Stimulated activated CD8-positive, alpha-beta memory T cell treated with anti-CD3 and anti-CD28 coated beads, Interleukin-12 subunit alpha, Interleukin-12 subunit beta, amount 100 ng/mL, for 24 hours (primary cell): ENCODE results near the gene GSTT2B.
"Not testable (repeated sequence)": the region's sequence is repeated elsewhere in the genome, so short reads cannot be mapped to it uniquely, and the experiment has no call there.

ENCODE experiments used
- DNase-seq: peaks from one replicate; pipeline ENCODE4 v3.0.0-alpha.2; 2020; ENCODE audit errors: extremely low read depth

GSTT2B gene

DNA sequence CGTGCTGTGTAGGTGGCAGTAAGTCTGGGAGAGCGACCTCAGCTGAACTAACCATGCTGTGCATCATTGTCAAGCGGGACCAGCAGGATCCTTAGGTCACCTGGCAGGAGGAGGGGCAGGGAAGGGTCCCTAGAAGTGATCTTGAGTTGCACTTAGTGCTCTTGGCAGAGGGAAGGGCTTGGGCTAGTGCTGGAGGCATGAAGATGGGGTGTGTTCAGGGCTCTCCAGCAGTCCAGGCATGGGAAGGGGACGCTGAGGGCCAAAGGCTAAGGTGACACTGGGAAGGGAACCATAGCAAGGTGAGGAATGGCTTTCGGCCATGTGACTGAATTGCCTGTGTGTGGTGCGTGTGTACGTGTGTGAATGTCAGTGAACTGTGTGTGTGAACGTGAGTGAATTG lies 25.1 kb upstream of the GSTT2B start:
- DNase-seq, result not testable (repeated sequence)

DNA sequence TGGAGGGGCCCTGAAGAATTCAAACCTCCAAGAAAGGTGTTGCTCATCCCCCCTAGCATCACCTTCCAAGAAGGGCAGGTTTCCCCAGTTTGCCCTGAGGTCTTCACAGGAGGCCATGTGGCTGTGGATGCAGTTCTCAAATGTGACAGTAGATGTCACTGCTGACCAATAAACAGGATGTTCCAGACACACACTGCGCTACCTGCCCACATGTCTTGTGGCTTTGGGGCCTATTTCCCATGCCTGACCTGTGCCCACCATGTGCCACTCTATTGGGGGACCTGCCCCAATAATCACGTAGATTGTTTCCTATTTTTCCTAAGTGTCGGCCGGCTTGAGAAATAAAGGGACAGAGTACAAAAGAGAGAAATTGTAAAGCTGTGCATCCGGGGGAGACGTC lies 23.4 kb upstream of the GSTT2B start:
- no peak for DNase-seq

DNA sequence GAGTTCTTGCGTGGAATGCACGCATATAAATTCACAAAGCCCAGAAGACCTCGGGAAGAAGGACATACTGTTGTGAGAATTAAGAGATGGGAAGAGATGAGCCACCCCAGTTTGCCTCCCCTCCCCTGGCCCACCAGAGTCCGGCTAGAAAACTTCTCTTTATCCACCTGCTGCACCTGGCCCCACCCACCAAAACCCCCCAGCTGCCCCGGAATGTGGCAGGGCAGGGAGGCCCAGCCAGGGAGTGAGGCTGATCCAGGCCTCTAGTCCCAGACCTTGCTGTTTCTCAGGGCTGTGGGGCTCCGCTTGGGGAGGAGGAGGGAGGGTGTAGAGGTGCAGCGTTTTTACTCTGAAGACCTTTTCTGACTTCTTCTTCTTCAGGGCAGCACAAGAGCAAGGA lies 19.6 kb upstream of the GSTT2B start:
- DNase-seq, result not testable (repeated sequence)

DNA sequence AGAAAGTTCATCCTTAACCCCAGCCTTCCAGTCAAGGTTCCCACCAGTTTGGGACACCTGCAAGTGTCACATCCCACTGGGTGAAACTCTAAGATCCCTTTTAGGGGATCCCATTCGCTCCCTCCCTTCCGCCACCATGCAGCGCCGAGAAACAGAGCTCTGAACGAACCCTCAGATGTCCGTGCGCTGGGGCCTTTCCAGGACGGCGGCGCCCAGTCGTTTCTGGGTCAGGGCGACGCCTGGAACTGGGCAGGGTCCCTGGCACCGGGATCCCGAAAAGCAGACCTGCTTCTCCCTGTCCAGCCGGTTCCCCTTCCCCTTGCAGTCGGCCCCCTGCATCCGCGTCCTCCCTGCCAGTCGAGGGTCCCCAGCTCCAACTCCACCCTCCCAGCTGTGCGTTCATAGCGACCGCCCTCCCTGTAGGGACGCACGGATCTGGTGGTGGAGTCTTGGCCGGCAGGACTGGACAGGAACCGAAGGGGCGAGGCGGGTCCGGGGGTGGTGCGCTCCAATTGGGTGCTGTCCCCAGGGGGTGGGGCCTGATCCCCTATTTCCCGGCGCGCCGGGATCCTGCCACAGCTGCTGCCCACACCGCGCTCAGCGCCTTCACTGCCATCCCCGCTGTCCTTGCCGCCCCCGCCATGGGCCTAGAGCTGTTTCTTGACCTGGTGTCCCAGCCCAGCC lies 18.7 kb upstream of the GSTT2B start, which contains the start of gene GSTT2:
Gene GSTT2 (plus strand): TSS at position 578 of the 684 bp plus-strand sequence.
- DNase-seq, result not testable (repeated sequence)

DNA sequence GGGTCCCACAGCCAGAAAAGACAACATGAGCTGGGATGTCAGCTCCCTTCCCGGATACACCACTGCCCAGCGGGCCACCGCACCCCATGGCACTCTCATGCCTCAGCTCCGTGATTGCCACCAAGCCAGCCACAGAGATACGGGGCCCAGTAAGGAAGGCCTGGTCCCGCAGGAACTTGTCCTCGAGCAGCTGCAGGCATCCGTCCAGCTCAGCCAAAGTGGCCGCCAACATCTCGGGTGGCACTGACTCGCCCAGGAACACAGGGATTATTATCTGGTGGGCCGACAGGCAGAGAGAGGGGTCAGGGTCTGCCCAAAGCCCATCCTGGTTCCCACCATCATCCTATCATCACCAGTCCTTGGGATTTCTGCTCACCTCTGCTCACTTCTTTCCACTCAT lies 16.3 kb upstream of the GSTT2B start:
- not testable (repeated sequence) for DNase-seq

DNA sequence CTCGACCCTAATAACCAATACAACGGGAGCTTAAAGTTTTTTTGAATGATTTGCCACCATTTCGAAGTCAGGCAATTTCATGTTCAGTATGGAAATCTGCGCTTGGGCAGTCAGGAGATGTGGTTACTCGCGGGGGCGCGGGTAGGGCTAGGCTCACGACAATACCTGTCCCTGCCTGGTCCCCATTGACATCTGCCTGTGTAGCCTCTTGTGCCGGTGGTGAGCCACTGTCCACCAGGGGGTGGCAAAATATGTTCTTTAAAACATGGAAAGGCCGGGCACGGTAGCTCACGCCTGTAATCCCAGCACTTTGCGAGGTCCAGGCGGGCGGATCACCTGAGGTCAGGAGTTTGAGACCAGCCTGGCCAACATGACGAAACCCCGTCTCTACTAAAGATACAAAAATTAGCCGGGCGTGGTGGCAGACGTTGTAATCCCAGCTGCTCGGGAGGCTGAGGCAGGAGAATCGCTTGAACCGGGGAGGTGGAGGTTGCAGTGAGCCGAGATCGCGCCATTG lies 13.9 kb upstream of the GSTT2B start:
- DNase-seq, result not testable (repeated sequence)

DNA sequence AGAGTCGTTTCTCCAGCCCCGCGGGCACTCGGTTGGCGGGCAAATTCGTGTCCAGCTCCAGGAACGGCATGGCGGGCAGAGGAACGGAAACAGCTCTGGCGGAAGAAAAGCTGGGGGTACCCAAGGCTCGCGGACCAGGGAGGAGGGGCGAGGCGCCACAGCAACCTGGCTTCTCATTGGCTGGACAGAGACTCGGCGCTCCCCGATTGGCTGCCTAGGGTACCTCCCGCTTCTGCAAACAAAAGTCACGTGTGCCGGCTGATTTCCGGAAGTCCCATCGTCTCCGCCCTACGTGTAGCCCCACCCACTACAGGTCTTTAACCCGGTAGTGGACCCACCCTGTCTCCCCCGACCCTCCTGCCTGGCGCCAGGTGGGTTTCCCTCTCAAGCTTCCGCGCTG lies 13.3 kb upstream of the GSTT2B start, which contains the start of gene DDT:
Gene DDT (minus strand): TSS at position 97 of the 400 bp plus-strand sequence. CDS start 27 bp downstream, at position 70.
- DNase-seq, result not testable (repeated sequence)

DNA sequence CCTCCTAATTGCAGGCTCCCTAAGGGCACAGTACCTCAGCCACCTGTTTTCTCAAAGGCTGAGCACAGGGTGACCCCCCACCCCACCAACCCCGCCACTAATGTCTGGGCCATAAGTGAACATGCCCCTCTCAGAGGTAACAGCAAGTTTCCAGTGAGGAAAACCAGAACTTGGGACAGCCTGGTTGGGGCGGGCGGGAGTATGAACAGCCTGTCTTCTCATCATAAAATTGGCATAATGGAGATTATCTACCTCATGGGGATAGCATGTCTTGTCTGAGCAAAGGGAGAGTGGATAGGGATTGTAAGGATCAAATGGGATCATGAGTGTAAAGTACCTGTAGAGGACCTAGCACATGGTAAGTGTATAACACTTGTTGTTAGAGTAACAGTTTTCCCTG lies 10.9 kb upstream of the GSTT2B start:
- not testable (repeated sequence) for DNase-seq

DNA sequence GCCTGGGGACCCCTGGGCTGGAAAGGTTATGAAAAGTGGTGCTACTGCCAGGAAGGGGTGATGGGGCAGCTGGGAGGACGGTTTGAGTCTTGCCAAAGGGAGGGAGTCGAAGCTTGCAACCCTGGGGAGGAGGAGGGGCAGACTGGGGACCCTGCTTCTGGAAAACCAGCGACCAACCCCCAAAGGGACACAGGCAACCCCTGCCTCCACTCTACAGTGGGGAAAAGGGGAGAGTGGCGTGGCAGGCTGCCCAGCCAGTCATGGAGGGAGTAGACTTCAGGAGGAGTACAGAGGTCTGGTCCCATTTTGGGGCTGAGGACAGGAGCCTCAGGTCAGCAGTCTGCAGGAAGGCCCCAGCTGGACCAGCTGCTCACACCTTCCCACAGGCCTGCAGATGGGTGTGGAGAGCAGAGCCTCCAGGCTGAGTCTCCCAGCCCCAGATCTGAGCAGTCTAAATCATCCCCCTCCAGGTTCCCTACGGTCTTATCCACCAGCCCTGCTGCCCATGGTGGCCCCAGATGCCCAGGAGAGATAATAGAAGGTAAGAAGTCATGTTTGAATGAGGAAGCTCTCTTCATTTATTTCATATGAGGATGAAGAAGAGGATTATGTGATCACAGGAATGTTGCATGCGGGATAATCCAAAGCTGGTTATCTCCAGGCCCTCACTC lies 10.0 kb upstream of the GSTT2B start:
- DNase-seq, result no peak

DNA sequence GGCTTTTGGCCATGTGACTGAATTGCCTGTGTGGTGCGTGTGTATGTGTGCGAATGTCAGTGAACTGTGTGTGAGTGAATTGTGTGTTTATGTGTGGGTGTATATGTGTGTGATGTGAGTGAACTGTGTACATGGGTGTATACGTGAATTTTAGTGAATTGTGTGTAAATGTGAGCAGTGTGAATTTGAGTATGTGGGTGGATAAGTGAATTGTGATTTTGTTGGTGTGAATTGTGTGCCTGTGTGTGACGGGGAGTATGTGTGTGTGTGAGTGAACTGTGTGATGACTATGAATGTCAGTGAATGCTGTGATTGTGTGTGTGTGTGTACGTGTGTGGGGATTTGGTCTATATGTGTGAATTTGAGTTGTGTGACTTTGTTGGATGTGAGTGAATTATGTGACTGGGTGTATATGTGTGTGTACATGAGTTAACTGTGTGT lies 9.2 kb upstream of the GSTT2B start:
- DNase-seq, result no peak

DNA sequence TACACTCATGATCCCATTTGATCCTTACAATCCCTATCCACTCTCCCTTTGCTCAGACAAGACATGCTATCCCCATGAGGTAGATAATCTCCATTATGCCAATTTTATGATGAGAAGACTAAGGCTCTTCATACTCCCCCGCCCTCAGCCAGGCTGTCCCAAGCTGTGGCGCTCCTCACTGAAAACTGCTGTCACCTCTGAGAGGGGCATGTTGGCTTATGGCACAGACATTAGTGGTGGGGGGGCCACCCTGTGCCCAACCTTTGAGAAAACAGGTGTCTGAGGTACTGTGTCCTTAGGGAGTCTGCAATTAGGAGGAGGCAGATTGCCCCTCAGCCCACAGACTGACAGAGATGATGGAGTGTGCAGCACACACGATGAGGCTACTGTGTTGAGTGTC lies 8.1 kb upstream of the GSTT2B start:
- DNase-seq, result no peak

DNA sequence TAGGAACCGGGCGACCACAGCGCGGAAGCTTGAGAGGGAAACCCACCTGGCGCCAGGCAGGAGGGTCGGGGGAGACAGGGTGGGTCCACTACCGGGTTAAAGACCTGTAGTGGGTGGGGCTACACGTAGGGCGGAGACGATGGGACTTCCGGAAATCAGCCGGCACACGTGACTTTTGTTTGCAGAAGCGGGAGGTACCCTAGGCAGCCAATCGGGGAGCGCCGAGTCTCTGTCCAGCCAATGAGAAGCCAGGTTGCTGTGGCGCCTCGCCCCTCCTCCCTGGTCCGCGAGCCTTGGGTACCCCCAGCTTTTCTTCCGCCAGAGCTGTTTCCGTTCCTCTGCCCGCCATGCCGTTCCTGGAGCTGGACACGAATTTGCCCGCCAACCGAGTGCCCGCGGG lies 5.6 kb upstream of the GSTT2B start, which contains the start of gene DDTL:
Gene DDTL (plus strand): TSS at position 321 of the 400 bp plus-strand sequence. CDS start 27 bp downstream, at position 348.
- DNase-seq, result not testable (repeated sequence)

DNA sequence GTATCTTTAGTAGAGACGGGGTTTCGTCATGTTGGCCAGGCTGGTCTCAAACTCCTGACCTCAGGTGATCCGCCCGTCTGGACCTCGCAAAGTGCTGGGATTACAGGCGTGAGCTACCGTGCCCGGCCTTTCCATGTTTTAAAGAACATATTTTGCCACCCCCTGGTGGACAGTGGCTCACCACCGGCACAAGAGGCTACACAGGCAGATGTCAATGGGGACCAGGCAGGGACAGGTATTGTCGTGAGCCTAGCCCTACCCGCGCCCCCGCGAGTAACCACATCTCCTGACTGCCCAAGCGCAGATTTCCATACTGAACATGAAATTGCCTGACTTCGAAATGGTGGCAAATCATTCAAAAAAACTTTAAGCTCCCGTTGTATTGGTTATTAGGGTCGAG lies 5.1 kb upstream of the GSTT2B start:
- not testable (repeated sequence) for DNase-seq

DNA sequence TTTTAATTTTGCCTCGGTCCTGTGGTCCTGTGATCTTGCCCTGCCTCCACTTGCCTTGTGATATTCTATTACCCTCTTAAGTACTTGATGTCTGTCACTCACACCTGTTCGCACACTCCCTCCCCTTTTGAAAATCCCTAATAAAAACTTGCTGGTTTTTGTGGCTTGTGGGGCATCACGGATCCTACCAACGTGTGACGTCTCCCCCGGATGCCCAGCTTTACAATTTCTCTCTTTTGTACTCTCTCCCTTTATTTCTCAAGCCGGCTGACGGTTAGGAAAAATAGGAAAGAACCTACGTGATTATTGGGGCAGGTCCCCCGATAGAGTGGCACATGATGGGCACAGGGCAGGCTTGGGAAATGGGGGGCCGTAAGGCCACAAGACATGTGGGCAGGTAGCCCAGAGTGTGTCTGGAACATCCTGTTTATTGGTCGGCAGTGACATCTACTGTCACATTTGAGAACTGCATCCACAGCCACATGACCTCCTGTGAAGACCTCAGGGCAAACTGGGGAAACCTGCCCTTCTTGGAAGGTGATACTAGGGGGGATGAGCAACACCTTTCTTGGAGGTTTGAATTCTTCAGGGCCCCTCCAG lies 4.6 kb downstream of the GSTT2B start:
- peak; percentile 37 for DNase-seq

DNA sequence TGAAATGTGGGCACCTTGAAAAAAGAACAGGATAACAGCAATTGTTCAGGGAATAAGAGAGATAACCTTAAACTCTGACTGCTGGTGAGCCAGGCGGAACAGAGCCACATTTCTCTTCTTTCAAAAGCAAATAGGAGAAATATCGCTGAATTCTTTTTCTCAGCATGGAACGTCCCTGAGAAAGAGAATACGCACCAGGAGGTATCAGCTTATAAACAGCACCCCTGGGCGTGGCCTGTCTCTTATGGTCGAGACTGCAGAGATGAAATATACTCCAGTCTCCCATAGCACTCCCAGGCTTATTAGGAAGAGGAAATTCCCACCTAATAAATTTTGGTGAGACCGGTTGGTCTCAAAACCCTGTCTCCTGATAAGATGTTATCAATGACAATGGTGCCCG lies 5.1 kb downstream of the GSTT2B start:
- DNase-seq, result not testable (repeated sequence)

DNA sequence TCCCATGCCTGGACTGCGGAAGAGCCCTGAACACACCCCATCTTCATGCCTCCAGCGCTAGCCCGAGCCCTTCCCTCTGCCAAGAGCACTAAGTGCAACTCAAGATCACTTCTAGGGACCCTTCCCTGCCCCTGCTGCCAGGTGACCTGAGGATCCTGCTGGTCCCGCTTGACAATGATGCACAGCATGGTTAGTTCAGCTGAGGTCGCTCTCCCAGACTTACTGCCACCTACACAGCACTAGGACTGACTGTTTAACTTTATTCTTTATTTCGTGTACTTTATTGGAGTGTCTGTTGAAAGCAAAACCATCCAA lies 6.0 kb downstream of the GSTT2B start:
- DNase-seq, result not testable (repeated sequence)

DNA sequence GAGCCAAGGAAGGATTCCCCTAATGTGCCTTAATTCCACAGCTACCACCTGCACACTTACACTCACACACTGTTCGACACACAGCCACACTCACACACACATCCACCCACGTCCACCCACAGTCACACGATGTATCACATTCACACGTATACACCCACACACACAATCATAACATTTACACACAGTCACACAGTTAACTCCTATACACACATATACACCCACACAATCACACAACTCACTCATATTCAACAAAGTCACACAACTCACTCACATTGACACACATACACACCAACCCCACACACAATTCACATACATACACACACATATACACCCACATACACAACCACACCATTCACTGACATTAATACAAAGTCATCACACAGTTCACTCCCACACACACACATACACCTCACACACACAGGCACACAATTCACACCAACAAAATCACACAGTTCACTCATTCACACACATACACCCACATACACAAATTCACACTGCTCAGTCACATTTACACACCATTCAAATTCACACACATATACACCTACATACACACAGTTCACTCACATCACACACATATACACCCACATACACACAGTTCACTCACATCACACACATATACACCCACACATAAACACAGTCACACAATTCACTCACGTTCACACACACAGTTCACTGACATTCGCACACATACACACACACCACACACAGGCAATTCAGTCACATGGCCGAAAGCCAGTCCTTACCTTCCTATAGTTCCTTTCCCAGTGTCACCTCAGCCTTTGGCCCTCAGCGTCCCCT lies 6.6 kb downstream of the GSTT2B start:
- DNase-seq, result not testable (repeated sequence)

DNA sequence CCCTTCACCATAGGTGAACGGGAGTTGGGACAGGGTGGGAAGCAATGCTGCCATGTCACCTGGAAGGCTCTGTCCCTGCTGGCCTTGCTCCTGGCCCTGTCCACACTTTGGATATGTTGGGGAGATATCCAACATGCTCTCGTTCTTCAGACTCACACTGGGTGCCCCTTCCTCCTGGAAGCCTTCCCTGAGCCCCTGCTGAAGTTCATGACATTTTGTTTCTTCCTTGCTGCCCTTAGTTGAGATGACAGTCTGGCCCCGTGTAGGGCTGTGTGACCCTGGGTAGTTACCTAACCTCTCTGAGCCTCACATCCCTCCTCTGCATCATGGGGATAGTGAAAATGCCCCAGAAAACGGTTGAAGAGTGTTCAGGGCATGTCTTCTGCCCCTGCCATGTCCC lies 7.5 kb downstream of the GSTT2B start:
- DNase-seq, result not testable (repeated sequence)

DNA sequence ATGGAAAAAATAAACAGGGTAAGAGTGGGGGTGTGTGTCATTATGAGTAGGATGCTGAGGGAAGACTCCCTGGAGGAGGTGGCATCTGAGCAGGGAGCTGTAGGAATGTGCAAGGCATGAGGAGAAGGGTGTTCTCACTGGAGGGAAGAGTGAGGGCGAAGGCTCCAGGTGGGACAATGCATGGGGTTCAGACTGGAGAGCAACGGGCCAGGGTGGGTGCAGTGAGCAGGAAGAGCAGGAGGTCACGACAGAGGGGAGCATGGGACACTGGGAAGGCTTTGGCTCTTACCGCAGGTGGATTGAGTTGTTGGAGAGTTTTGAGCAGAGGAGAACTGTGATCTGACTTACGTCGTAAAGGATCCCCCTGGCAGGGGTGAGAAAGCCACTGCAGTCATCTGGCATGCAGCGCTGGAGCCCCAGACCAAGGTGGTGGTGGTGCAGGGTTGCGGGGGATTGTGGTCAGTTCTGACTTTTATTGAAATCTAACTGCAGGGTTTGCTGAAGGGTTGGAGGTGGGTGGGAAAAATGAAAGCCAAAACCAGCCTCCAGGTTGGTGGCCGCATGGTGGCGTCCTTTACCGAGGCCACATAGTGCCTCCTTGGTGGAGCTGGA lies 8.1 kb downstream of the GSTT2B start:
- not testable (repeated sequence) for DNase-seq

DNA sequence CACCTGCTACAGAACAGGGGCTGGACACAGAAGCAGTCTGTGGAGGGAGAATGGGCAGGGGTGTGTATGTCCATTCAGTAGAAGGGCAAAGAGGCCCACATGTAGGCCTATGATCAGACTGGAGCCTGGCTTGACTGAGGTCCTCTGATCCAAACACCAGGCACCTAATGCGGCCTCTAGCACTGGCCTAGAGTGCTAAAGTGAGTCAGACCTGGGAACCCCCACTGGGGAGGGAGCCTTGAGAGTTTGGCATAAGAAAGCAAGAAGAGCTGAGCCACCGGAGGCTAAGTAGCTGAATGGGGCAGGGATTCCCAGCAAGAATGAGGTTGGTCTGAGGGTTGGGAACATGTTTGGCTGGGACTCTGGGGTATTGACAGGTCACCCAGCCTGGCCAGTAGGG lies 9.6 kb downstream of the GSTT2B start:
- not testable (repeated sequence) for DNase-seq

DNA sequence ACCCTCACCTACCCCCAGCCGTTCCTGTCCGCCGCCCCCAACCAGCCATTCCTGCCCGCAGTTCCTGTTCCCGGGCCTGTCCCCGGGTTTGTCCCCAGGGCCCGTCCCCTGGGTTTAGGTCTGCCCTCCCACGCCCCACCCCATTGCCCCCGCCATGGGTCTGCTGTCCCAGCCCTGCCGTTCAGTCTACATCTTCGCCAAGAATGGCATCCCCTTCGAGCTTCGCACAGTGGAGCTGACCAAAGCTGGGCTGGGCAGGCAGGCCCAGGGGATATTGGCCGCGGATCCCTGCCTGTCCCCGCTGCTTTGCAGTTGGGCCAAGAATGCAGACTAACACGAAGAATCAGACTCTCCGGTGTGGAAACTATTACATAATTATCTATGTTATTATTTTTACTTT lies 11.2 kb downstream of the GSTT2B start:
- not testable (repeated sequence) for DNase-seq
